Osteoblast (primary cell): Measurements from ENCODE around the gene KCNAB1. TPM values are rescaled to one million over a fixed set of nuclear protein-coding genes. Genes with fewer than 3 reads are reported as not detected.

Experiments used
- DNase-seq: peaks from one replicate; pipeline ENCODE4 v3.0.0; 2011; ENCODE audit warnings: low spot score, mixed read lengths; ENCODE audit not compliant: insufficient read length; ENCODE audit errors: missing footprints
- H2AFZ ChIP-seq: 2 replicates; pipeline ENCODE4 v1.6.0; 2011; ENCODE audit warnings: mild to moderate bottlenecking, low read length
- H3K27ac ChIP-seq: 2 replicates; pipeline ENCODE4 v1.5.1; 2011; ENCODE audit warnings: mild to moderate bottlenecking, low read depth, low read length, moderate library complexity
- H3K27me3 ChIP-seq: 2 replicates; pipeline ENCODE4 v1.6.0; 2012; ENCODE audit warnings: mild to moderate bottlenecking, control low read depth, inconsistent platforms, low read length, moderate library complexity; ENCODE audit not compliant: insufficient read depth
- H3K36me3 ChIP-seq: 2 replicates; pipeline ENCODE4 v1.5.1; 2011; ENCODE audit warnings: mild to moderate bottlenecking, low read length, control low read depth, moderate library complexity; ENCODE audit not compliant: insufficient read depth
- H3K4me1 ChIP-seq: 2 replicates; pipeline ENCODE4 v1.5.1; 2011; ENCODE audit warnings: mild to moderate bottlenecking, low read length, control low read depth, moderate library complexity; ENCODE audit not compliant: insufficient read depth
- H3K4me2 ChIP-seq: 2 replicates; pipeline ENCODE4 v1.6.0; 2011; ENCODE audit warnings: mild to moderate bottlenecking, low read length; ENCODE audit not compliant: insufficient read depth
- H3K4me3 ChIP-seq: fragments of 200-600 bp; sonication (generic); 3 replicates; pipeline ENCODE4 v1.5.1; 2012; ENCODE audit warnings: mild to moderate bottlenecking, low read length, inconsistent platforms; ENCODE audit not compliant: insufficient read depth
- H3K79me2 ChIP-seq: 2 replicates; pipeline ENCODE4 v1.6.0; 2012; ENCODE audit warnings: mild to moderate bottlenecking, low read length, control low read depth, inconsistent platforms; ENCODE audit not compliant: insufficient read depth
- H3K9me3 ChIP-seq: 2 replicates; pipeline ENCODE4 v1.5.1; 2011; ENCODE audit warnings: low read depth, low read length, control low read depth
- H4K20me1 ChIP-seq: 2 replicates; pipeline ENCODE4 v1.6.0; 2012; ENCODE audit warnings: mild to moderate bottlenecking, low read length, control low read depth; ENCODE audit not compliant: insufficient read depth
- total RNA-seq: library from RNA; depleted of rRNA; stranded (reverse); fragments of >200 nt; gene quantifications from 2 replicates; pipeline ENCODE4 v1.2.3, GENCODE V29; 2012
- TF ChIP-seq, protein P1 (sequence below): IDR thresholded peaks from 2 replicates; pipeline ENCODE4 v1.5.1; 2011; ENCODE audit warnings: mild to moderate bottlenecking, low read depth, low read length, moderate library complexity; ENCODE audit errors: extremely low read depth

KCNAB1 gene
- total RNA-seq, 1 donor: 0.36 TPM

DNA sequence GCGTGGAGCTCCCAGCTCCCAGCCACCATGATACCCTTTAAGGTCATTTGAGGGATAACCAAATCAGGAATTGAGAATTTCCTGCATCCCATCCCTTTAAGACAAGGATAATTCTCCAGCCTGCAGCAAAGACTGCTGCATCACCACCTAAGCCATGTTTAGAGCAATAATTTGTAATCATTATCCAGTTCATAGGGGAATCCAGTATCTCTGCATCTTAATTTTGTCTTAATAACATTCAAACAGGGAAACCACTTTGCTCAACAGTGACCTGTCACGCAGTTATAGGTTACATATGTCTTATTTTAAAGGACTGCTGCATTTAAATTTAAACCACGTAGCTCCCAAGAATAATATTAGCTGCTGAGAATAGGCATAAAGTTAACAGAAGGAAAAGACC lies 246.2 kb downstream of the KCNAB1 start:
- TF ChIP-seq, protein P1, sequence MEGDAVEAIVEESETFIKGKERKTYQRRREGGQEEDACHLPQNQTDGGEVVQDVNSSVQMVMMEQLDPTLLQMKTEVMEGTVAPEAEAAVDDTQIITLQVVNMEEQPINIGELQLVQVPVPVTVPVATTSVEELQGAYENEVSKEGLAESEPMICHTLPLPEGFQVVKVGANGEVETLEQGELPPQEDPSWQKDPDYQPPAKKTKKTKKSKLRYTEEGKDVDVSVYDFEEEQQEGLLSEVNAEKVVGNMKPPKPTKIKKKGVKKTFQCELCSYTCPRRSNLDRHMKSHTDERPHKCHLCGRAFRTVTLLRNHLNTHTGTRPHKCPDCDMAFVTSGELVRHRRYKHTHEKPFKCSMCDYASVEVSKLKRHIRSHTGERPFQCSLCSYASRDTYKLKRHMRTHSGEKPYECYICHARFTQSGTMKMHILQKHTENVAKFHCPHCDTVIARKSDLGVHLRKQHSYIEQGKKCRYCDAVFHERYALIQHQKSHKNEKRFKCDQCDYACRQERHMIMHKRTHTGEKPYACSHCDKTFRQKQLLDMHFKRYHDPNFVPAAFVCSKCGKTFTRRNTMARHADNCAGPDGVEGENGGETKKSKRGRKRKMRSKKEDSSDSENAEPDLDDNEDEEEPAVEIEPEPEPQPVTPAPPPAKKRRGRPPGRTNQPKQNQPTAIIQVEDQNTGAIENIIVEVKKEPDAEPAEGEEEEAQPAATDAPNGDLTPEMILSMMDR: no peak
- Histone ChIP-seq H4K20me1 (no peaks in the 10 kb centered on the region), H3K9me3 (no peaks in the 10 kb centered on the region), H3K4me1 (no peaks in the 10 kb centered on the region), H3K27ac (no peak overlapping the region), H3K36me3 (no peaks in the 10 kb centered on the region), H3K4me2 (no peak overlapping the region), H3K79me2 (no peaks in the 10 kb centered on the region), H3K4me3 (no peak overlapping the region), H3K27me3 (no peaks in the 10 kb centered on the region), H2AFZ (no peak overlapping the region)
- DNase-seq: no peak

DNA sequence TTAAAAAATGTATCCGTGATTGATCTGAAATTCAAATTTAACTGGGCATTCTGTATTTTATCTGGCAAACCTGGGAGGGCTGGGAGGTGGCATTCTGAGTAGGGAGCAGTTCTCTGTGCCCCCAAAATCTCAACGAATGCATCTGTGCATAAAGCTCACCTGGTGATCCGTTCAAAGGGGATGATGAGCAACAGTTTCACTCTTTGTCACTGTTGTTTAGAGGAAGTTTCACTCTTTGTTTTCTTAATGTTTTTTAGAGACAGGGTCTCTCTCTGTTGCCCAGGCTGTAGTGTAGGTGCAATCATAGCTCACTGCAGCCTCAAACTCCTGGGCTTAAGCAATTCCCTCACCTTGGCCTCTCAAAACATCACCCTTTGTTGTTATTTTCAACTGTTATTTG lies 247.8 kb downstream of the KCNAB1 start:
- TF ChIP-seq, protein P1: no peak
- Histone ChIP-seq H3K79me2 (no peaks in the 10 kb centered on the region), H3K27ac (no peak overlapping the region), H4K20me1 (no peaks in the 10 kb centered on the region), H3K36me3 (no peaks in the 10 kb centered on the region), H3K4me1 (no peaks in the 10 kb centered on the region), H3K4me2 (no peak overlapping the region), H3K4me3 (no peak overlapping the region), H2AFZ (no peak overlapping the region), H3K9me3 (no peaks in the 10 kb centered on the region), H3K27me3 (no peaks in the 10 kb centered on the region)
- no peak for DNase-seq

DNA sequence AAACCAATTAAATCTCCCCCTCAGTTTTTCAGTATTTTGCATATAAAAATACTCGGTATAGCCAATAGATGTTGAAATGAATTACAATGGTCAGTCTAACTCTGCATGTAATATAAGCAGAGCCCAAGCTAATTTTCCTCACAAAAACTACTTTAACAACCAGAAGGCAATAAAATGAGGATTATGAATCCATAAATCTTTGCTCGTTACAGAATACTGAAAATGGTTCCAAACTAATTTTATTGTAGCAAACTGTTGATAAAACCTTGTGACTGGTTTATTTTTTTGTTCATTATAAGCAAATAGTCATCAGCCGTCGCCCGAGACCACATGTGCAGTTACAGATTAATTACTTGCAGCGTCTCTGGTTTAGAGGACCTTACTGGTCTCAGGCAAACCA lies 251.3 kb downstream of the KCNAB1 start:
- DNase-seq: no peak
- Histone ChIP-seq H3K4me2 (no peak overlapping the region), H3K36me3 (no peaks in the 10 kb centered on the region), H3K27ac (no peak overlapping the region), H4K20me1 (no peaks in the 10 kb centered on the region), H2AFZ (no peak overlapping the region), H3K4me1 (no peaks in the 10 kb centered on the region), H3K9me3 (no peaks in the 10 kb centered on the region), H3K79me2 (no peaks in the 10 kb centered on the region), H3K4me3 (no peak overlapping the region), H3K27me3 (no peaks in the 10 kb centered on the region)
- TF ChIP-seq, protein P1: no peak

DNA sequence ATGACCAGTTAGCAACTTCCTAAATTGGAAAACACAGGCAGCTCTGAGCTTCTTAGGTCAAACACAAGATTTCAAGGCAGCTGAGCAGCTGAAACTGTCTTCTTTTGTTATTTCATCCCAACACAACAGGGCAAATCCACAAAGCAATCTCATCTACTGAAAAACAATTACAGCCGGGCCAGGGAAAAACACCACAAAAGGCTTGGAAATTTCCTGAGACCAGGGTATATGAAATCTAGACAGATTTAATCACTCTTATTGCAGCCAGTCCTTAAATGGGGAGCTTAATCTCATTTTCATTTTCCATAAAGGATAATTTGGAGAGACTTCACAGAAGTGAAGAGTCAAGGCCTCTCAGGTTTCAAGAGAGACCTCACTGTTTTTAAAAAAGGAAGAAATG lies 252.7 kb downstream of the KCNAB1 start:
- H2AFZ ChIP-seq: no peak overlapping the region
- H3K9me3 ChIP-seq: no peaks in the 10 kb centered on the region
- no peaks in the 10 kb centered on the region for H4K20me1 ChIP-seq
- H3K4me3 ChIP-seq: no peak overlapping the region
- no peaks in the 10 kb centered on the region for H3K27me3 ChIP-seq
- no peaks in the 10 kb centered on the region for H3K4me1 ChIP-seq
- DNase-seq: no peak
- no peaks in the 10 kb centered on the region for H3K36me3 ChIP-seq
- TF ChIP-seq, protein P1: no peak
- no peak overlapping the region for H3K4me2 ChIP-seq
- no peaks in the 10 kb centered on the region for H3K79me2 ChIP-seq
- no peak overlapping the region for H3K27ac ChIP-seq
